GM18517 (cell line): ENCODE results near the gene PDE4B.
A peak's percentile ranks its signal among the peaks of the same experiment; 100 is the strongest.

Source experiments
- ATAC-seq: cut with Tn5 transposase; IDR thresholded peaks from one replicate; pipeline ENCODE4 v1.9.1; 2021; ENCODE audit warnings: mild to moderate bottlenecking, moderate library complexity; ENCODE audit not compliant: unreplicated experiment

Gene PDE4B

DNA sequence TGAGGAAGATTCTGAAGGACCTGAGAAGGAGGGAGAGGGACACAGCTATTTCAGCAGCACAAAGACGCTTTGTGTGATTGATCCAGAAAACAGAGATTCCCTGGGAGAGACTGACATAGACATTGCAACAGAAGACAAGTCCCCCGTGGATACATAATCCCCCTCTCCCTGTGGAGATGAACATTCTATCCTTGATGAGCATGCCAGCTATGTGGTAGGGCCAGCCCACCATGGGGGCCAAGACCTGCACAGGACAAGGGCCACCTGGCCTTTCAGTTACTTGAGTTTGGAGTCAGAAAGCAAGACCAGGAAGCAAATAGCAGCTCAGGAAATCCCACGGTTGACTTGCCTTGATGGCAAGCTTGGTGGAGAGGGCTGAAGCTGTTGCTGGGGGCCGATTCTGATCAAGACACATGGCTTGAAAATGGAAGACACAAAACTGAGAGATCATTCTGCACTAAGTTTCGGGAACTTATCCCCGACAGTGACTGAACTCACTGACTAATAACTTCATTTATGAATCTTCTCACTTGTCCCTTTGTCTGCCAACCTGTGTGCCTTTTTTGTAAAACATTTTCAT is 579.9 kb downstream of the PDE4B start:
- no peak for ATAC-seq

DNA sequence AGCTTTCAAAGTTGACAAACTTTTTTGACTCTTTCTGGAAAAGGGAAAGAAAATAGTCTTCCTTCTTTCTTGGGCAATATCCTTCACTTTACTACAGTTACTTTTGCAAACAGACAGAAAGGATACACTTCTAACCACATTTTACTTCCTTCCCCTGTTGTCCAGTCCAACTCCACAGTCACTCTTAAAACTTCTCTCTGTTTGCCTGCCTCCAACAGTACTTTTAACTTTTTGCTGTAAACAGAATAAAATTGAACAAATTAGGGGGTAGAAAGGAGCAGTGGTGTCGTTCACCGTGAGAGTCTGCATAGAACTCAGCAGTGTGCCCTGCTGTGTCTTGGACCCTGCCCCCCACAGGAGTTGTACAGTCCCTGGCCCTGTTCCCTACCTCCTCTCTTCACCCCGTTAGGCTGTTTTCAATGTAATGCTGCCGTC is 580.5 kb downstream of the PDE4B start:
- no peak for ATAC-seq

DNA sequence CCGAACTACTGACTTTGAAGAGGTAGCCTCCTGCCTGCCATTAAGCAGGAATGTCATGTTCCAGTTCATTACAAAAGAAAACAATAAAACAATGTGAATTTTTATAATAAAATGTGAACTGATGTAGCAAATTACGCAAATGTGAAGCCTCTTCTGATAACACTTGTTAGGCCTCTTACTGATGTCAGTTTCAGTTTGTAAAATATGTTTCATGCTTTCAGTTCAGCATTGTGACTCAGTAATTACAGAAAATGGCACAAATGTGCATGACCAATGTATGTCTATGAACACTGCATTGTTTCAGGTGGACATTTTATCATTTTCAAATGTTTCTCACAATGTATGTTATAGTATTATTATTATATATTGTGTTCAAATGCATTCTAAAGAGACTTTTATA is 581.5 kb downstream of the PDE4B start:
- peak; percentile 59 for ATAC-seq

DNA sequence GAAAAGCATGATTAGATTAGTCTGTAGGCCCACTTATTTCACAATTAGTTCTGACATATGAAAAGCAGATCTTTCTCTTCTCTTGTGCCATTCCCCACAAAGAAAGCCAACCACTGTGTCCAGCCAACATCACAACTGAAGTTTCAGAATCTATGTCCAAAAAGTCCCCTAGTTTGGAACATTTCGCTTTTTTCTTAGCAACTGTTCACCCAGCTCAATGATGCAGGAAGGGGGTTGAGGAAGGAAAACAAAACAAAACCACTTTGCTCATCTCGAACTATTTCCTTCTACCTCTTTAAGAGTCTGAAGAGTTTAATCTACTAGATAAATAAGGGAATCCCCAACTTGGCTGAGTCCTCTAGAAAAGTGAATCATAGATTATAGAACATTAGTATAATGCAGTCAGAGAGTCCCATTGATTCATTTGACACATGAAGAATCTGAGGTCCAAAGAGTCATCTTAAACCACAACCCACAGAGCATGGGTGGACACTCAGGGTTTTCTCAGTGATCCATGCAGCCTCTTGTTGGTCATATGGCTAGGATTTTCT is 581.9 kb downstream of the PDE4B start:
- ATAC-seq: peak; percentile 54

DNA sequence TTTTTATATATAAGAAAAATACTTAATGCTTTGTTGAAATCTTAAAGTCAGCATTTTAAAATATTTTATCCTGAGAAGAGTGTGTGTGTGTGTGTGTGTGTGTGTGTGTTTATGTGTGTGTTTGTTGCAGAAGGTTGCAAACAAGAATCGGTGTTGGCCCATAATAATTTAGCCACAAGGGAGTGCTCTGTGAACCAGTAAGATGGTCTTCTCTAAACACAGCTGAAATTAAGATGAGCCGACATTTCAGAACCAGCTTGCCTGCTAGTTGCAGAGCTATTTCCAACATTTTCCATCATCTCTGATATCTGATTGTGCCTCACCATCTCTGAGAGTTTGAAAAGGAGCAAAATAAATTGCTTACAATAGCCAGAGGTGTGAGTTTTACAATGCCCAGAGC is 582.4 kb downstream of the PDE4B start:
- no peak for ATAC-seq

DNA sequence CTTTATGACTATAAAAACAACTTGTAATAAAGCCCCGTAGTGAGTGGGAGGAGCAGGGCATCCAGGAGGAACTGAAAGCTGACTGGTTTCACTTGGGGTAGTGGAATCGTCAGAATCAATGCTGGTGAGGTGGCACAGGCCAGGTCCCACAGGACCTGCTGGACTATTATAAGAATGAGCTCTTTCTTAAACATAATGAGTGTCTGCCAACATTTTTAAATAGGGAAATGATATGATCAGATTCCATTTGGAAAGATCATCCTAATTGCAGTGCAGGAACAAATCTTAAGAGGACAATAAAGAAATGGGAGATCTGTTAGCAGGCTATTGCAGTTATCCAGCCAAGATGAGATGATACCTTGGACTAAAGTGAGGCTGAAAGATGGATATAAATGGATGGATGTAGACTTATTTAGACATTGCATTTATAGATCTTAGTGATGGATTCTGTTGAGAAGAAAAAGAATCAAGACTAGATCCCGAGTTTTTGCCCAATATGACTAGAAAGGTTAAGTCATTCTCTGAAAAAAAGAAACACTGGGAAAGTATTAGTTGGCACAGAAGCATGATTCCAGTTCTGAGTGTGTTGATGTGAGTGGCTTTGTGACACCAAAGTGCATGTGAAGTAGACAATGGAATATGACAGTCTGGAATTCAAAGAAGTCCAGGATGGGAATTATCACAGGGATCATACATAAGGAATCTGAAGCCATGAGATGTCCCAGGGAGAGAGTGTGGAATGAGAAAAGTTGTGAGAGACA is 587.9 kb downstream of the PDE4B start:
- ATAC-seq: peak; percentile 96

DNA sequence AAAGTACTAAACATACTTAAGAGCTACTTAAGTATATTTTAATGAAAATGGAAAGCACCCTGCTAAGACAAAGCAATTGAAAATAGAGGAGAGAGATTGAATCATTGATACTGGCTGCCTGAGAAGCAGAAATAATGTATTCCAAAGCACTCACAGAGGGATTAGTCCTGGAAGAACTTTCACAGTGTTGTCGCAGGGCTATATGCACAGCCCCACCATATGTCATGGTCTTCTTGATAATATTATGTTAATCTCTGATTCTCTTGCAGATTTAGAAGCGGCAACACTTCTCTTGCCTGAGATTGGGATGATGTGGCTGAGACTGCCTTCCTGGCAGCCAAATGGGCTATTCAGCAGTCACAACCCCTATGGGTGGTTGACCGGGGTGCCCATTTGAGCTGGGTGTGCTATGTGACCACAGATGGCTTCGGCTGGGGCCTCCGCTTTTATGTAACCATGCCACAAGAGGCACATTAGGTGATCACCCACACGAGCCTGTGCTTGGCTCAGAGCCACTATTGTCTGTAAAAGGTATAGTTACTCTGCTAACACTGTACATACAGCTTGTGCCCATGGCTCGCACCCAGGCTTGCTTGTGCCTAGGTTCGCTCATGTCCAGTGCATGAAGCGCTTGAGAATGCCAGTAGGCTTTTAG is 589.1 kb downstream of the PDE4B start:
- no peak for ATAC-seq

DNA sequence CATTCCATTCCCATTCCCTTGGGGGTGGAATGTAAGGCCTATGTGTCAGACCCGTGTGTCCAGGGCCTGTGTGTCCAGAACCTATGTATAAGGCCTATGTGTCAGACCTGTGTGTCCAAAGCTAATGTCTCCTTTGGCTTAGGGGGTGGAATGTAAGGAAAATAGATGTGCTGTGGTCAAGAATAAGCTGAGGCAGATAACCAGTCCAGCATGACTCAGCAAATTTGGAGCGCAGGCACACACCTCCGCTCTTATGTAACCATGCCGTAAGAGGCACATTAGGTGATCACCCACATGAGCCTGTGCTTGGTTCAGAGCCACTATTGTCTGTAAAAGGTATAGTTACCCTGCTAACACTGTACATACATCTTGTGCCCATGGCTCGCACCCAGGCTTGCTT is 590.5 kb downstream of the PDE4B start:
- no peak for ATAC-seq

DNA sequence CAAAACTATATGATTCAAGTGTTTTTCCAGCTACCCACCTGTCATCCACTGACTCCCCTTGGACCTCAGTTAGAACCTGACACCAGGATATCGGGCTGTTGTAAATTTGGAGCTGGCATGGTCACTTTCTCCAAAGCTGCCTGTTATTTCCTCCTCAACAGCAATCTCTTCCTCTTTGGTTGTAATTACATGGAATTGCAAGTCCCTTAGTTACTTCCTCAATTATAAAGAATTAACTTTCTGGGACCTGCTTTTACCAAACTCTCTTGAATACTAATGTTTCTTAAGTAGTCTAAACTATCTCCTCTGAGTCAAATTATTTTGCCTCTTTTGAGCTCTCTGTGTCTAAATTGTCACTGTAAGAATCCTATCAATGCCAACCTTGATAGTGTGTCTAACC is 590.9 kb downstream of the PDE4B start:
- ATAC-seq: no peak

DNA sequence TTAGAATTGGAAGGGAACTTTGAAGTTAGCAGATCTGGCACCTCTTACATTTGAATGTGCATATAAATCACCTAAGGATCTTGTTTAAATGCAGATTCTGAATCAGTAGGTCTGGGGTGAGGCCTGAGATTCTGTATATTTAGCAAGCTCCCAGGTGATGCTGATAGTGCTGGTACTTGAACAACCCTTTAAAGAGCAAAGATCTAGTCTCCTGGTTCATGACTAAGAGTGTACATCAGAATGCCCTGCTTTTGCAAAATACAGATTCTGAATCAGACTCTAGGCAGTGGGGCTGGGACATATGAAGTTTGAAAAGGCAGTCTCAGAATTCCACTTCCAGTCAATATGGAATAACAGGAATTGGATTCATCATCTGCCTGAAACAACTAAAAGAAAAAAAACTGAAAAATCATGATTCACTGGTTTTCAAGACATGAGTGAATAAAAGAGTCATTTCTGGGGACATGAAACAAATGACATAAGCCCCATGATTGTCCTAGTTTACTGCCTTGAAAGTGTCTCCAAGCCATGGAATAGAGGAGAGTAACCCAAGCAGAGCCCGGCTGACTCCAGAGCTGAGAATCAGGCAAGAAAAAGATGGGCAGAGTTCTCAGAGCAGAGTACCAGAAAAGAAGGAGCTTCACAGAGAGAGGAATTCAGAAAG is 591.7 kb downstream of the PDE4B start:
- ATAC-seq: no peak

DNA sequence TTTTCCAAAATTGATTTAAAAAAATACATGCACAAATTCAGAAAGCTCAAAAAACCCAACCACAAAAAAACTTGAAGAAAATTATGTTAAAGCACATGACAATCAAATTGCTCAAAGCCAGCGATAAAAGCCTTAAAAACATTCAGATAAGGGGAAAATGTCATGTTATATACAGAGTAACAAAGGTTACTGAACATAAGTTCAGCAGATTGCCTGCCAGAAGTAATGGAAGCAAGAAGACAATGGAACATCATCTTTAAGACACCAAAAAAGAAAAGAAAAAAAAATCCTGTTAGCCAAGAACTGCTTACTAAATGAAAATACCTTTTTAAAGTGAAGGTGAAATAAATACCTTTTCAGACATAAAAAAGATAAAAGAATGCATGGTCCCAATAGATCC is 594.0 kb downstream of the PDE4B start:
- no peak for ATAC-seq

DNA sequence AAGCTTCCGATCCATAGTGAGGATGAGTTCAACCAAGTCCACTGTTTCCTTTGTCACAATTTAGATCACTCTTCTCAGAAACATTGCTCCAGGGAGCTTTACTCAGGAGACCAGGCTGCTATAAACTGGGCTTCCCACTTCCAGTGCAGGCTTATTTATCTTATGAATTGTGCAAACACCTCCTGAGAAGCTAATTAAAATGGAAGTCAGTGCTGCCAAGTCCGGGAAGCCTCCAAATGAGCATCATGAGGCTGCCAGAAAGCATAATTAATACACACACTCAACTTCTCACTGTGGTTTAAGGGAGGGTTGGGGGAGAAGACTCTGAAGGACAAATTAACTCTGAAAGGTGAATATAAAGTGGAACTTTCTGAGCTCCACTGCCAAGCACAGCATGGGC is 596.2 kb downstream of the PDE4B start:
- ATAC-seq: no peak

DNA sequence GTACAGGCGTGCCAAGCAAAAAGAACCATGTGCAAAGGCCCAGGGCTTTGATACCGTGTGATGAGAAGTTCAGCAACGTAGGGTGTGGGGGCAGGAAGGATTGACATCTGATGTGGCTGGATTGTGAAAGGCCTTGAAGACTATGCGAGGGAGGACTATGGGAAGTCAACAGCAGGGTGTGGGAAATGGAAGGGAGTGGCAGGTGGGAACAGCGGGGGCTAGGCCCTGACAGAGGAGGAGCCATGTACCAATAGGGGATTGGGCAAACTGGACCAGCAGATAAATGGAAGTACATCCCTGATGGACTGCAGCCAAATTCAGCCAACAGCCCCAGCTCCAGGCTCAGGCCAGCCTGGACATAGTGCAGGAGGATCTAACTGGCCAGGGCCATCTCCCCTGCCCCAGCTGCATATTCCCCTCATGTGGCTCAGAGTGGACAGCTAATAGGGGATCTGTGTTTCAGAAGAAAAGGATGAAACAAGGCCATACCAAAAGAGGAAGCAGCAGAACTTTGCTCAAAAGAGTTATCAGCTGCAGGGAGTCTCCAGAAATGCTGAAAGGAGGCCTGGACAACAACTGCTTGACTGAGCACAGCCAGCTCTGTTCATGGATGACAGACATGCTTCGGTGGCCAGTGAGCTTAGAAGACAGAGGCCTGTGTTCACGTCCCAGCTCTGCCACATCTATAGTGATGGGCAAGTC is 601.0 kb downstream of the PDE4B start:
- no peak for ATAC-seq

DNA sequence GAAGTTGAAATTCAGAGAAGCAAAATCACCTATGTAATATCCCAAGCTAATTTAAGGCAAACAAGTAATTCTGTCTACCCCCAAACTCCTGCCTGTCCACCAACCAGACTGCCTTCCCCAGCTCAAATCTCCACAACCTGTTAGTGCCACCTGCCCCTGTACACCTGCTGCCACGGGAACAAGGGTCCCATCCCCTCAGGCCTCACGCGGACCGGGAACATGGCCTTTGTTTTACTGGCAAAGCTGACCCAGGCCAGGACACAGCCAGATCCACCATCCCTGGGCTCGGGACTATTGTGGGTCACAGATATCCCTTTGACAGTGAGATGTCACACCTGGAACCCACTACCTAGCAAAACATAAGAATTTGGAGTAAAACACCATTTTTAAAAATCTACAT is 601.9 kb downstream of the PDE4B start:
- ATAC-seq: no peak

DNA sequence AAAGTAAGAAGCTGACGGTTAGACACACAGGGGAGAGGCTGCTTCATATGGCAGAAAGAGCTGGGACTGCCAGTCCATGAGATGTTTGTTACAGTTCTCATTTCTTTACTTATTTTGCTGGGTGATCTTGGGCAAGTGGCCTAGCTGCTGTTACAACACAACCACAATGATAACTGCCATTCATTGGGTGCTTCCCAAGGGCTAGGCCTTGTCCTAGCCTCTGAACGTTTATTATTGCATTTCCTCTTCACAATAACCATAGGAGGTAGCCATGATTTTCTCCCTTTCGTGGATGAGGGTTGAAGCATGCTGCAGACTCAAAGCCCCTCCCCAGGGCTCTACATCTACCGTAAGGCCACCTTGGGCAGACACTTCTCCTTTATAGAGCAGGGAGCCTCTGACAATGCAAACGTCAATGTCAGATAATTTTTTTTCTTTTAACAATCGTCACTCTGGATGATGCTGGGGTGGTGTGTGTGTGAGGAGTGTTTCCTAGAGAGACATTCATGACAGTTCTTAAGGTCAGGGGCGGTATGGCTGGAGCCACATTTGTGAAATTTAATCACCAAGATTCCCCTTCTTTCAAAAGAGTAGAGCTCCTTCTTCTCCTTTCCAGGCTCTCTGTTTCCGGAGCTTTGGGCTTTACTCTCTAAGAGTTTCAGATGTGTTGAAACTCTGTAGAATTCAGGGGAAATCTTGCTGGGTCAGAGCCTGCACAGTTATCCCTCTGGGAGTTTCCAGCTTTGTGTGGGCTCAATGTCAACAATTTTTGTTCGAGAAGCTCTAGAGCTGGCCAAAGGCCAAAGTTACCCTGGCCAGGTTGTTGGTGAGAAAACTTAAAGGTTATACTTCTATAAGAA is 602.7 kb downstream of the PDE4B start:
- ATAC-seq: peak; percentile 1

DNA sequence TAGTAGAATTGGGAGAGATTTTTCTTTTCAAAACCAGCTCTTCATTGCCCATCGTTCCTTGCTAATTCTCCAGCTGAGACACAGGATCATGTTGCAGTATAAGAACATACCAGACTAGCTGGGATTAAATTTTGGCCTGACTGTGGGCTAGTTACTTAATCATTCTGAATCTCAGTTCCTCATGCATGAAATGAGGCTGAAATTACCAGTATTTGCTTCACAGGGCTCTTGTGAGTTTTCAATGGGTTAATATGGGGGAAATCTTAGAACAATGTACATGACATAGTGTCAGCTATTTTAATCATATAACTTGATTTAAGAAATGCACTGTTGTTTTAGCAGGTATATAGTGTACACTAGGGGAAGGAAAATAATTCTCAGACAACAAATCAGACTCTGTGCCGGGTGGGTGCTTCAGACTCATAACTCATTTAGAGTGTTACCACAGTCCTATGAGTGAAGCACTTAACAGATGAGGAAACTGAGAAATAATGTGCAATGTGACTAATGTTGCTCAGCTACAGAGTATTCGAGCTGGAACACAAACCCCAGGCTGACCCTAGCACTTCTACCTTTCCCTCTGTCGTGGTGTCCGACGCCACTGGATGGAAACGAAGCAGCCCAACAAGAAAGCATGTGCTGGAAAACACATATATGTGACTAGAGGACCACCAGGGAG is 603.7 kb downstream of the PDE4B start:
- ATAC-seq: peak; percentile 53

DNA sequence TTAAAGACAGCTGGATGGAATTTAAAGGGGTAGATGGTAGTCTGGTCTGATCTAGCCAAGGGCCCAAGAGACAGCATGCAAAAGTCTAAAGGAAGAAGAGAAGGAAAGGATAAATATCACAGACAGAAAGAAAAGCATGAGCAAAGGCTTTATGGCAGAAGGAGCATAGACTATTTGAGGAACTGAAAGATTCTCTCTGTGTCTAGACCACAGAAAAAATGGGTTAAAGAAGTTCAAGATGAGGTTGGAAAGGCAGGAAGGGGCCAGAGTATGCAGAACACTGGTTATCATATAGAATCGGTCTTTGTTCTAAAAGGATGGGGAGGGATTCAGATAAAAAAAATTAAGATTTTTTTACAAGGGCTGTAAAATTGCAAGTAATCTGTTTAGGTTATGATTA is 604.5 kb downstream of the PDE4B start:
- ATAC-seq: peak; percentile 41

DNA sequence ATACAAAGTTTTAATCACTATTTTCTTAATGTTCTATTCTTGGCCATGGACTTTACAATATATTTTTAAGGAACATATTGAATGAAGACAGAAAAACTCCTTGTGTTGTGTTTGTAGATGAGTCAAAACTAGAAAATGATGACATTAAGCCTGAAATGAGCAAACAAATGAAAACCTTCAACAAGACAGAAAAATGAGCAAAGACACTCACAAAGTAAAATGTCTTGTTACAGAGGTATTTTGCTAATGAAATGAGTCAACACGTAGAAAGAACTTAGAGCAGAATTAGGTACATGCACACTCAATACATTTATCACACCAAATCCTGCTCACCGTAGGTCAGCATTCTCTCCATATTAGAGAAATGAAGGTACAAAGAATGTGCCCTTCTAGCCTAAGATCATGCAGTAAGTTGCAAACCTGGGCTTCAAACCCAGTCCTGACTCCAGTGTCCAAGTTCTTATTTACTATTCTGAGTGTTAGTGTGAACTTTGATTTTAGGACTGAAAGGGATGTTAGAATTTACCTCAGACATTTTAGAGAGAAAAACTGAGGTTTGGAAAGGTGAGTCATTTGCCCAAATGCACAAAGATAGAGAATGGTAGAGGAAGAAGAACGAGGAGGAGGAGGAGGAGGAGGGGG is 607.3 kb downstream of the PDE4B start:
- peak; percentile 30 for ATAC-seq

DNA sequence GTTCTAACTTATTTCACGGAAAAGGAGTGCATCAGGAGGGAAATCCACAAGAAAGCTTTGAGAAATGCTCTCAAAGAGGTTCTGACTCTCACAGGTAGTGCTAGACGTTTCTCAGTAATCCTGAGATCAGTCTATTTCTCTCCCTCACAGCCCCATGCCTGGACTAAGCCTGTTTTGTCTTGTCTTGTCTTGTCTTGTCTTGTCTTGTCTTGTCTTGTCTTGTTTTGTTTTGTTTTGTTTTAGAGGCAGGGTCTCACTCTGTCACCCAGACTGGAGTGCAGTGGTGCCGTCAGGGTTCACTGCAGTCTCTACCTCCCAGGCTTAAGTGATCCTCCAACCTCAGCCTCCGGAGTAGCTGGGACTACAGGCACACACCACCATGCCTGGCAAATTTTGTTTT is 608.0 kb downstream of the PDE4B start:
- ATAC-seq: no peak
